ENCODE measurements around the gene LARP4B.

LARP4B gene

DNA sequence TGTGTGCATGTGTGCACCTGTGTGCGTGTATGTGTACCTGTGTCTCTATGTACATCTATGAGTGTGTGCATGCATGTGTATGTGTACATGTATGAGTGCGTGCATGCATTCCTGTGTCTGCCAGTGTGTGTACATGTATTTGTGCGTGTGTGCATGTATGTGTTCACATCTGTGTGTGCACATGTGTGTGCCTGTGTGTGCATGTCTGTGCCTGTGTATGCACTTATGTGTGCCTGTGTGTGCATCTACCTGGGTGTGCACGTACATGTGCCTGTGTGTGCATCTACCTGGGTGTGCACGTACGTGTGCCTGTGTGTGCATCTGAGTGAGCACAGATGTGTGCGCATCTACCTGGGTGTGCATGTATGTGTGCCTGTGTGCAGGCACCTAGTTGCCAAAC, 139.9 kb downstream of the LARP4B start:
- H3K27me3 ChIP-seq (replicated peaks in 2 of 5; ENCODE audit: control insufficient read depth in 4 of 5, insufficient read depth in 5 of 5, low read length in 4 of 5) = peaks cover 0 to 38% (median 4%) of the 10 kb centered on the region in 5 experiments
- CTCF ChIA-PET = no interaction called here
- WGBS (ENCODE audit: insufficient coverage) = 100% methylated on average over 7 of the region's 7 CpGs
- POLR2A ChIA-PET = no interaction called here
- no peak overlapping the region for H3K4me3 ChIP-seq (ENCODE audit: control insufficient read depth in 1 of 7, extremely low read depth in 1 of 7, insufficient read depth in 4 of 7, low read depth in 2 of 7, low read length in 6 of 7)
- H3K4me1 ChIP-seq (ENCODE audit: control extremely low read depth in 1 of 4, control insufficient read depth in 4 of 4, insufficient read depth in 4 of 4, low read length in 3 of 4) = peaks cover 0 to 11% (median 5%) of the 10 kb centered on the region in 4 experiments
- H3K36me3 ChIP-seq (ENCODE audit: control insufficient read depth in 4 of 4, insufficient read depth in 4 of 4, low read length in 3 of 4) = no peaks in the 10 kb centered on the region
- no peak for DNase-seq
- peaks cover 0 to 5% (median 2%) of the 10 kb centered on the region in 5 experiments for H3K9me3 ChIP-seq (ENCODE audit: control extremely low read depth in 1 of 5, control insufficient read depth in 4 of 5, insufficient read depth in 2 of 5, low read depth in 1 of 5, low read length in 4 of 5)
- no peak overlapping the region for H3K27ac ChIP-seq (ENCODE audit: insufficient read depth in 1 of 2, low read depth in 1 of 2, low read length in 2 of 2, poor library complexity in 1 of 2, severe bottlenecking in 2 of 2)

DNA sequence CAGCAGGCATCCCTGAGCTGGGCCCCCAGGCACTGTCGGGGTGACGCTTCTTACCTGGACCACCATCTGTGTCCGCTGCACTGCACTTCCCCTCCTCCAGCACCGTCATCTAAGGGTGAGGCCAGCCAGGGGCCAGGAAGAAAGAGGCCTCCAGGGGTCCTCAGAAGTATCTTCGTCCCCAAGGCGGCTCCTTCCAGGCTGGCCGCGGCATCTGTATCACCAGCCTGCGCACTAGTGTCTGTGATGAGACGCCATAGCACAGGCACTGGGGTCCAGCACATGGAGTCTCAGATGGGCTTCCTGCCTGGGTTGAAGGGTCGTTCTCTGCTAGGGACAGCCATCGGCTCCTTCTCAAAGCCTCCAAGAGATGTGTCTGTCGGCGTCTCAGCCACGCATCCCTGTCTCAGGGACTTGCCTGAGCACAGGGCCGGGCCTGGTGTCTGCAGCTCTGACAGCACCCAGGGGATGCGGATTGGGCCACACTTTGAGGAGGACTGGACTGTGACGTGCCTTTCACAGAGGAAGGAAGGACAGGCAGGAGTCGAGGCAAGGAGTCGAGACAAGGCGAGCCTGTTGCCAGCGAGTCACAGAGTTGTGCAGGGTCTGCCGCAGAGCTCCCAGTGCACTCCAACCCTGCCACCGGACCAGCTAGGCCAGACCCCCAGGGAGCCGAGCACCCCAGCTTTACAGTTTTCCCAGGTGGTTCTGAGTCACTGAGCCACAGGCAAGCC, 140.5 kb downstream of the LARP4B start:
- no peaks in the 10 kb centered on the region for H3K9me3 ChIP-seq (ENCODE audit: control extremely low read depth in 1 of 5, control insufficient read depth in 4 of 5, insufficient read depth in 2 of 5, low read depth in 1 of 5, low read length in 4 of 5)
- CTCF ChIA-PET = interaction anchor here (1.5 to 1.6 kb wide), 3 partner anchors 16 to 281 kb away, joined by 3 to 4 read pairs (median 3); no protein-coding TSS in a partner anchor
- 88% methylated on average over 25 of the region's 25 CpGs for WGBS (ENCODE audit: insufficient coverage)

DNA sequence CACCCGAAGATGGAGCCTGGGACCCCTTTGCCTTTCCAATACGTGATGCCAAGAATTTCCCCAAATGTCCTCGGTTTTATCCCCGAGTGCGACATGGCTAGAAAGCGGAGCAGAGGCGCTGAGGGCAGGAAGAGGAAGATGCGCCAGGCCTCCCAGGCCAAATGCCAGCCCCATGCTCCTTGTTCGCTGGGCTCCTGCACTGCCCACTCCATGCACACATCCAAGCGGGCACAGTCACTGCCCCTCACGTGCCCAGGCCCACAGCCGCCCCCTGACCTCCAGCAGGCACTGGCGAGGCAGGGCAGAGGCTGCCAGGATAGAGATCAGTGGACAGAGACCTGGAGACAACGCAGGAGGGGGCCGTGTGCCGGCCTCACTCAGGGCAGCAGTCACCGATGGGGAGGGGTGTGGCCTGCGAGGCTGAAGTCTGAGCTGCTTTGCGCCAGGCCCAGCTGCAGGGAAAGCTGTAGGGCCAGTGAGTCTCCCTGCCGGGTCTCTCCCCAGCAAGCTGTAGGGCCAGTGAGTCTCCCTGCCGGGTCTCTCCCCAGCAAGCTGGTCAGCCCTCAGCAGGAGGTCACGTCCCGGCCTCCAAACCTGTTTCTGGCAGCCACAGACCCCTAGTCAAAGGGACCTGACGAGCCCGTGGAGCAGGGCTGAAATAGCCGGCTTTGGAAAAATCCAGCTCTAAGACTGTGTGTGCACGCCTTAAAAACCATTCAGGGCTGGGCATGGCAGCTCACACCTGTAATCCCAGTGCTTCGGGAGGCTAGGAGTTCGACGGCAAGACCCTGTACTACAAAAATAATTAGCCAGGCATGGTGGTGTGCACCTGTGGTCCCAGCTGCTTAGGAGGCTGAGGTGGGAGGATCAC, 141.4 kb downstream of the LARP4B start:
- ChIA-PET POLR2A (interaction anchor here (0.6 kb wide), 1 partner anchor 20 kb away, joined by 8 read pairs; no protein-coding TSS in a partner anchor), CTCF (interaction anchor here (1.5 to 1.6 kb wide), 3 partner anchors 17 to 280 kb away, joined by 3 to 4 read pairs (median 3); no protein-coding TSS in a partner anchor)
- H3K4me1 ChIP-seq (ENCODE audit: control extremely low read depth in 1 of 4, control insufficient read depth in 4 of 4, insufficient read depth in 4 of 4, low read length in 3 of 4) = peaks cover 0 to 12% (median 7%) of the 10 kb centered on the region in 4 experiments
- no peak overlapping the region for H3K4me3 ChIP-seq (ENCODE audit: control insufficient read depth in 1 of 7, extremely low read depth in 1 of 7, insufficient read depth in 4 of 7, low read depth in 2 of 7, low read length in 6 of 7)
- H3K36me3 ChIP-seq (ENCODE audit: control insufficient read depth in 4 of 4, insufficient read depth in 4 of 4, low read length in 3 of 4) = no peaks in the 10 kb centered on the region
- H3K9me3 ChIP-seq (ENCODE audit: control extremely low read depth in 1 of 5, control insufficient read depth in 4 of 5, insufficient read depth in 2 of 5, low read depth in 1 of 5, low read length in 4 of 5) = no peaks in the 10 kb centered on the region
- H3K27me3 ChIP-seq (replicated peaks in 2 of 5; ENCODE audit: control insufficient read depth in 4 of 5, insufficient read depth in 5 of 5, low read length in 4 of 5) = peaks cover 0 to 53% (median 10%) of the 10 kb centered on the region in 5 experiments
- WGBS (ENCODE audit: insufficient coverage) = 82% methylated on average over 29 of the region's 30 CpGs
- DNase-seq = no peak
- H3K27ac ChIP-seq (ENCODE audit: insufficient read depth in 1 of 2, low read depth in 1 of 2, low read length in 2 of 2, poor library complexity in 1 of 2, severe bottlenecking in 2 of 2) = no peak overlapping the region

More for the DNA sequence above, 140.5 kb downstream of the LARP4B start:
- H3K4me1 ChIP-seq (ENCODE audit: control extremely low read depth in 1 of 4, control insufficient read depth in 4 of 4, insufficient read depth in 4 of 4, low read length in 3 of 4) = peaks cover 0 to 11% (median 5%) of the 10 kb centered on the region in 4 experiments
- H3K36me3 ChIP-seq (ENCODE audit: control insufficient read depth in 4 of 4, insufficient read depth in 4 of 4, low read length in 3 of 4) = no peaks in the 10 kb centered on the region
- no peak overlapping the region for H3K4me3 ChIP-seq (ENCODE audit: control insufficient read depth in 1 of 7, extremely low read depth in 1 of 7, insufficient read depth in 4 of 7, low read depth in 2 of 7, low read length in 6 of 7)
- POLR2A ChIA-PET = interaction anchor here (0.6 kb wide), 1 partner anchor 19 kb away, joined by 8 read pairs; no protein-coding TSS in a partner anchor
- DNase-seq = no peak
- H3K27me3 ChIP-seq (replicated peaks in 2 of 5; ENCODE audit: control insufficient read depth in 4 of 5, insufficient read depth in 5 of 5, low read length in 4 of 5) = peaks cover 0 to 43% (median 5%) of the 10 kb centered on the region in 5 experiments
- no peak overlapping the region for H3K27ac ChIP-seq (ENCODE audit: insufficient read depth in 1 of 2, low read depth in 1 of 2, low read length in 2 of 2, poor library complexity in 1 of 2, severe bottlenecking in 2 of 2)

DNA sequence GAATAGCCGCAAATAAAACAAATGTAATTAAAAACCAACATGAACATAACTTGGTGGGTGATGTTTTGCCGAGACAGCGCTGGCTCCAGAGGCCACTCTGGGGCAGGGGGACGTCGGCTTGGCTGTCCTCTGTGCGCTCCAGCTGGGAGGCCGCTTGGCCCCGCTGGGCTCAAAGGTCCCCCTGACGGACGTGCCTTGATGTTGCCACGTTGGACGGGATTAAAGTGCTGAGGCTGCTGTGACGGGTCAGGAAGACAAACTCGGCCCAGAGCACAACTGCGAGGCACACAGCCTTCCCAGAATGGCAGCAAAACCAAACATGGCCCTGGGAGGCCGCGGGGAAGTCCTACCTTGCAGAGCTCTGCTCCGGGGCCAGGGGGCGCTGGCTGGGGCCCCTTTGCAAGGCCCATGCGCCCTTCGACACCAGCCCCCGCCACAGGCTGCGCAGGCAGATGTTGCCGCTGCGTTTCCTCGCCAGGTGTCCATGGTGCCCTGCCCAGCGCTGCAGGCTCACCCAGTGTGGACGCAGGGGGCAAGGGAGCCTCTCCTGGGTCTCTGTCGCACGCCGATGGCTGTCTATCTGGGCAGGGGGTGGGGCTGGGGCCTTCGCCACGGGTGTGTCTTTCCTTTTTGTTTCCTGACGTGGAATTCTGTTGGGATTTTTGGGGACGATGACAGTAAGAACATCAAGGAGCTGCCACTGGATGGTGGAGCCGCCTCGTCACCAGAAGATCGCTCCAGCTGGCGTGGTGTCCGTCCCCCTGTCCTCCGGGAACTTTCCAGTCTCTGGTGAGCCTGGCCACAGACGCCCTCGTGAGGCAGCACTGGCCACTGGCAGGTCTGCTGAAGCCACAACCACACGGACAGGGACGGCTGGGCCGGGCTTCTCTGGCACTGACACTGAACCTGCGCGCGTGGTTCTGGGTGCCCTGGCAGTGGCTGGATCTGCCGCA, 142.4 kb downstream of the LARP4B start:
- ChIA-PET CTCF (interaction anchor here (1.0 to 1.6 kb wide), 3 partner anchors 19 to 279 kb away, joined by 3 to 4 read pairs (median 3); no protein-coding TSS in a partner anchor), POLR2A (no interaction called here)
- H3K4me3 ChIP-seq (ENCODE audit: control insufficient read depth in 1 of 7, extremely low read depth in 1 of 7, insufficient read depth in 4 of 7, low read depth in 2 of 7, low read length in 6 of 7) = peak overlapping the region in 6 of 7 experiments; percentile 38 to 78 (median 56)
- DNase-seq = peak; percentile 45 to 78 (median 60)
- no peaks in the 10 kb centered on the region for H3K36me3 ChIP-seq (ENCODE audit: control insufficient read depth in 4 of 4, insufficient read depth in 4 of 4, low read length in 3 of 4)
- WGBS (ENCODE audit: insufficient coverage) = 17% methylated on average over 43 of the region's 50 CpGs
- peaks cover 0 to 14% (median 11%) of the 10 kb centered on the region in 4 experiments for H3K4me1 ChIP-seq (ENCODE audit: control extremely low read depth in 1 of 4, control insufficient read depth in 4 of 4, insufficient read depth in 4 of 4, low read length in 3 of 4)
- no peak overlapping the region for H3K27ac ChIP-seq (ENCODE audit: insufficient read depth in 1 of 2, low read depth in 1 of 2, low read length in 2 of 2, poor library complexity in 1 of 2, severe bottlenecking in 2 of 2)
- peaks cover 0 to 61% (median 12%) of the 10 kb centered on the region in 5 experiments for H3K27me3 ChIP-seq (replicated peaks in 2 of 5; ENCODE audit: control insufficient read depth in 4 of 5, insufficient read depth in 5 of 5, low read length in 4 of 5)
- no peaks in the 10 kb centered on the region for H3K9me3 ChIP-seq (ENCODE audit: control extremely low read depth in 1 of 5, control insufficient read depth in 4 of 5, insufficient read depth in 2 of 5, low read depth in 1 of 5, low read length in 4 of 5)

DNA sequence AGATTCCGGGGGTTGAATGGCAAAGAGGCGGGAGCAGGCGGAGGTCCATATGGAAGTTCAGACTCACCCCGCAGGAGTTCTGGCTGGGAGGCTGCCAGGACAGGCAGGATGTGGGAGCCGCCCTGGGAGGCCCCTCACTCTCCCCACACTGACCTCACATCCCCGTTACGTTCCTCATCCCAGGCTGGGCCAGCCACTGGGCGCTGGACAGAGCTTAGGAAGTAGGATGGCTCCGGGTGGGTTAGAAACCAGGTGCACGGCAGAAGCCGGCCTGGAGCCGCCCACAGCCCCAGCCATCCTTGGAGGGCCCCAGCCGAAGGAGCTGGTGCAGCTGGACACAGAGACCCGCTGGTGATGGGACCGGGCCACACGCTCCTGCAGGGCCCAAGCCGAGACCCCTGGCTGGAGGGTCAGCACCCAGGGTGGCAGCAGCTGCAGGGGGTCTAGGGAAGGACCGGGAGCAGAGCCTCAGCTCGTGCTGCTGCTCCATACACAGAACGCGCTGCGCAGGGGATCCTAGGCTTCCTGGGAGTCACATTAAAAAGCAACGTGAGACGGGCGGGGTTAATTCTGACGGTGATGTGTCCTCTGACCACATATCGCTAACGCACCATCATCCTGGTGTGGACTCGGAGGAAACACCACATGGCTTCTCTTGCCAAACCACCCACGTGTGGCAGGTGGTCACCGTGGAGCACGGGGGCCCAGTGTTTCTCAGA, 143.4 kb downstream of the LARP4B start:
- ChIA-PET POLR2A (no interaction called here), CTCF (no interaction called here)
- Histone ChIP-seq H3K9me3 (ENCODE audit: control extremely low read depth in 1 of 5, control insufficient read depth in 4 of 5, insufficient read depth in 2 of 5, low read depth in 1 of 5, low read length in 4 of 5) (no peaks in the 10 kb centered on the region), H3K36me3 (ENCODE audit: control insufficient read depth in 4 of 4, insufficient read depth in 4 of 4, low read length in 3 of 4) (no peaks in the 10 kb centered on the region), H3K4me3 (ENCODE audit: control insufficient read depth in 1 of 7, extremely low read depth in 1 of 7, insufficient read depth in 4 of 7, low read depth in 2 of 7, low read length in 6 of 7) (no peak overlapping the region), H3K27ac (ENCODE audit: insufficient read depth in 1 of 2, low read depth in 1 of 2, low read length in 2 of 2, poor library complexity in 1 of 2, severe bottlenecking in 2 of 2) (no peak overlapping the region), H3K4me1 (ENCODE audit: control extremely low read depth in 1 of 4, control insufficient read depth in 4 of 4, insufficient read depth in 4 of 4, low read length in 3 of 4) (peaks cover 0 to 14% (median 11%) of the 10 kb centered on the region in 4 experiments), H3K27me3 (replicated peaks in 2 of 5; ENCODE audit: control insufficient read depth in 4 of 5, insufficient read depth in 5 of 5, low read length in 4 of 5) (peaks cover 0 to 67% (median 12%) of the 10 kb centered on the region in 5 experiments)
- DNase-seq = no peak
- WGBS (ENCODE audit: insufficient coverage) = 91% methylated on average over 27 of the region's 32 CpGs
